Memory B cell (primary cell): ENCODE measurements around the gene HSPA13.
"Not testable (repeated sequence)": the region's sequence is repeated elsewhere in the genome, so short reads cannot be mapped to it uniquely, and the experiment has no call there.

Source experiments
- ATAC-seq: fragments of 150-1000 bp; cut with Tn5 transposase; 2 replicates; pipeline ENCODE4 v1.10.0; 2021; ENCODE audit warnings: low read depth, mild to moderate bottlenecking, moderate library complexity
- DNase-seq, 2 donors: peaks; one replicate each; pipeline ENCODE4 v3.0.0; 2022; ENCODE audit warnings: low spot score in 2 of 2
- H3K27ac Mint-ChIP-seq: one replicate; pipeline ENCODE4 v1.8.0; 2022; ENCODE audit warnings: mild to moderate bottlenecking, moderate library complexity, mixed read lengths
- H3K27me3 Mint-ChIP-seq: one replicate; pipeline ENCODE4 v1.8.0; 2022; ENCODE audit warnings: mixed read lengths
- H3K36me3 Mint-ChIP-seq: one replicate; pipeline ENCODE4 v1.8.0; 2022; ENCODE audit warnings: mild to moderate bottlenecking, mixed read lengths
- H3K4me1 Mint-ChIP-seq: one replicate; pipeline ENCODE4 v1.8.0; 2022; ENCODE audit warnings: mixed read lengths
- H3K4me3 Mint-ChIP-seq: one replicate; pipeline ENCODE4 v1.8.0; 2022; ENCODE audit warnings: mild to moderate bottlenecking, moderate library complexity, mixed read lengths
- H3K9me3 Mint-ChIP-seq: one replicate; pipeline ENCODE4 v1.8.0; 2022; ENCODE audit warnings: mixed read lengths

HSPA13 gene

GRCh38 chr21:14358775-14359174 lies 24.2 kb downstream of the HSPA13 start:
- DNase-seq, result no peak
- H3K4me3 Mint-ChIP-seq, result no peak overlapping the region
- peaks cover 9% of the 10 kb centered on the region for H3K27me3 Mint-ChIP-seq
- H3K36me3 Mint-ChIP-seq, result no peaks in the 10 kb centered on the region
- no peaks in the 10 kb centered on the region for H3K4me1 Mint-ChIP-seq
- H3K27ac Mint-ChIP-seq, result no peak overlapping the region
- no peaks in the 10 kb centered on the region for H3K9me3 Mint-ChIP-seq
- no peak for ATAC-seq

DNA sequence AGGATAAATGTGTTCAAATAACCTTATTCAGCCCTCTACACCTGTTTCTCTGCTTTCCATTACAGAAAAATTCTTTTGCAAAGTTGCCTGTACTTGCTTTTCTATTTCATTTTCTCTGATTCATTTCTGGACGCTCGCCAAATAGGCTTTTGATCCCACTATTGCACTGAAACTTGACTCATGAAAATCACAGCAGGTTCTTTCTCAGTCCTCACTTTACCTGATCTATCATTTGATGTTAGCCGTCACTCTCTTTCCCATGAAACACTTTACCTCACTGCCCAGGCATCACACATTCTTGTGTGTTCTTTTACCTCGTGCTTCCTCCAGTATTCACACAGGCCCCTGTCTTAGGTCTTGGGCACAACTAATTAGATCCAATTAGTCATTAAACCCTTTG lies 26.2 kb downstream of the HSPA13 start:
- no peaks in the 10 kb centered on the region for H3K36me3 Mint-ChIP-seq
- no peaks in the 10 kb centered on the region for H3K4me1 Mint-ChIP-seq
- H3K27me3 Mint-ChIP-seq, result peaks cover 7% of the 10 kb centered on the region

DNA sequence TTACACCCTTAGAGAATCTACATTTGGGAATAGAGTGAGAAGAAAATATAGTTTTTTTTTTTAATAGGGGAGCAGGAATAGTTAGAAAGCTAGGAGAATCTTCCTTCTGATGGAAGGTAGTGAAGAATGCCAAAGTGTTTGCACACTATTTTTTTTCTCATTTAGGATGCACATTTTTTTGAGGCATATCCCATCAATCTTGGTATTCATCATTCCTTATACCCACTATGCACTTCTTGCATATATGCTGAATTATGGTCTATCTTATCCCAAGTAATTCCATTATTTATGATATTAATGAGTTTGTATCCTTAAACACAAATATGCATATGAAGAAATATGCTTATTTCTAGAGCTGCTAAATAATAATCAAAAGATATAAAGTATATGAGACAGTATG lies 28.4 kb downstream of the HSPA13 start:
- Mint-ChIP-seq H3K4me3 (no peak overlapping the region), H3K27me3 (peaks cover 6% of the 10 kb centered on the region), H3K27ac (no peak overlapping the region), H3K36me3 (no peaks in the 10 kb centered on the region), H3K4me1 (no peaks in the 10 kb centered on the region), H3K9me3 (no peaks in the 10 kb centered on the region)
- DNase-seq (no peak), ATAC-seq (no peak)

More for the DNA sequence above, 26.2 kb downstream of the HSPA13 start:
- Mint-ChIP-seq H3K27ac (no peak overlapping the region), H3K9me3 (no peaks in the 10 kb centered on the region), H3K4me3 (no peak overlapping the region)
- DNase-seq (no peak), ATAC-seq (no peak)

GRCh38 chr21:14353726-14354125 lies 29.2 kb downstream of the HSPA13 start:
- Mint-ChIP-seq H3K27ac (no peak overlapping the region), H3K4me3 (no peak overlapping the region), H3K4me1 (no peaks in the 10 kb centered on the region), H3K36me3 (no peaks in the 10 kb centered on the region), H3K9me3 (no peaks in the 10 kb centered on the region), H3K27me3 (peaks cover 6% of the 10 kb centered on the region)
- no peak for ATAC-seq
- DNase-seq, result no peak

- peaks cover 6% of the 10 kb centered on the region for H3K27me3 Mint-ChIP-seq
- ATAC-seq, result no peak
- DNase-seq, result no peak
- H3K27ac Mint-ChIP-seq, result no peak overlapping the region
- H3K9me3 Mint-ChIP-seq, result no peaks in the 10 kb centered on the region
- no peaks in the 10 kb centered on the region for H3K36me3 Mint-ChIP-seq
- H3K4me1 Mint-ChIP-seq, result no peaks in the 10 kb centered on the region
- H3K4me3 Mint-ChIP-seq, result no peak overlapping the region
These were observed 29.7 kb downstream of the HSPA13 start for GRCh38 chr21:14353231-14353630.

GRCh38 chr21:14327346-14327745 lies 55.6 kb downstream of the HSPA13 start:
- H3K4me1 Mint-ChIP-seq, H3K36me3 Mint-ChIP-seq, ATAC-seq, H3K27ac Mint-ChIP-seq, H3K9me3 Mint-ChIP-seq, H3K4me3 Mint-ChIP-seq, DNase-seq: not testable (repeated sequence)
- H3K27me3 Mint-ChIP-seq, result peaks cover 15% of the 10 kb centered on the region

- H3K4me1 Mint-ChIP-seq, result no peaks in the 10 kb centered on the region
- DNase-seq, result no peak
- H3K9me3 Mint-ChIP-seq, result peaks cover 4% of the 10 kb centered on the region
- no peak for ATAC-seq
- no peak overlapping the region for H3K27ac Mint-ChIP-seq
- no peak overlapping the region for H3K4me3 Mint-ChIP-seq
- peaks cover 2% of the 10 kb centered on the region for H3K36me3 Mint-ChIP-seq
- peaks cover 13% of the 10 kb centered on the region for H3K27me3 Mint-ChIP-seq
These were observed 57.4 kb downstream of the HSPA13 start for GRCh38 chr21:14325595-14325994.
